ENCODE results near the gene STX16.

The STX16 gene

GRCh38 chr20:58619077-58619863 lies 31.8 kb upstream of the STX16 start:
- FAIRE-seq: no peak

- FAIRE-seq: no peak
Measured at GRCh38 chr20:58619864-58620431, 31.1 kb upstream of the STX16 start.

GRCh38 chr20:58621906-58622548 lies 29.1 kb upstream of the STX16 start:
- no peak for FAIRE-seq

GRCh38 chr20:58622671-58623578 lies 28.2 kb upstream of the STX16 start:
- FAIRE-seq: no peak

GRCh38 chr20:58623579-58624473 lies 27.3 kb upstream of the STX16 start:
- FAIRE-seq: no peak

GRCh38 chr20:58624687-58625086 lies 26.4 kb upstream of the STX16 start:
- FAIRE-seq: no peak

GRCh38 chr20:58625585-58625984 lies 25.5 kb upstream of the STX16 start:
- FAIRE-seq: no peak

GRCh38 chr20:58626051-58626450 lies 25.0 kb upstream of the STX16 start:
- no peak for FAIRE-seq

- no peak for FAIRE-seq
Measured at GRCh38 chr20:58627212-58628072, 23.6 kb upstream of the STX16 start.

- no peak for FAIRE-seq
Measured at GRCh38 chr20:58628491-58629214, 22.4 kb upstream of the STX16 start.

GRCh38 chr20:58629215-58629580 lies 21.9 kb upstream of the STX16 start:
- FAIRE-seq: no peak

- FAIRE-seq: no peak
Measured at GRCh38 chr20:58630063-58630462, 21.0 kb upstream of the STX16 start.

GRCh38 chr20:58633161-58634053 lies 17.7 kb upstream of the STX16 start:
- no peak for FAIRE-seq

GRCh38 chr20:58634059-58634458 lies 17.0 kb upstream of the STX16 start:
- FAIRE-seq: no peak

GRCh38 chr20:58634521-58635278 lies 16.4 kb upstream of the STX16 start:
- no peak for FAIRE-seq

- no peak for FAIRE-seq
Measured at GRCh38 chr20:58635279-58635665, 15.8 kb upstream of the STX16 start.

- no peak for FAIRE-seq
Measured at GRCh38 chr20:58636396-58636982, 14.6 kb upstream of the STX16 start.

GRCh38 chr20:58636983-58637421 lies 14.1 kb upstream of the STX16 start:
- no peak for FAIRE-seq
